ENCODE data around the gene BEGAIN. TPM values are rescaled to one million over a fixed set of nuclear protein-coding genes. Genes with fewer than 3 reads are reported as not detected.

The BEGAIN gene
- total and polyA plus RNA-seq, 2 of the 8 experiments (the other 6 are each of a cell fraction or from before 2014, with no cell fraction given), result 2.9 to 3.0 TPM

GRCh38 chr14:100500128-100500527 lies 87.1 kb downstream of the BEGAIN start (continued):
- TF ChIP-seq SRF (IDR thresholded peaks at IDR 0.05; ENCODE audit: low read depth, low read length) (no peak), SUZ12 (IDR thresholded peaks at IDR 0.05; ENCODE audit: low read length) (no peak), CBX5 (IDR thresholded peaks at IDR 0.05; ENCODE audit: low read depth, low read length) (no peak)

Data from H1 (cell line).